IPS DF 19.7 (cell line): ENCODE results near the gene NTMT1.

Source experiments
- DNase-seq: peaks from one replicate; pipeline ENCODE4 v3.0.0-alpha.2; 2013; ENCODE audit warnings: low read depth, low spot score

The NTMT1 gene

GRCh38 chr9:129597355-129598088, 28.4 kb upstream of the NTMT1 start:
- DNase-seq, result no peak

- DNase-seq, result no peak
These were observed 27.8 kb upstream of the NTMT1 start for GRCh38 chr9:129598089-129598596.

GRCh38 chr9:129601082-129601674, 24.8 kb upstream of the NTMT1 start:
- DNase-seq, result no peak

- no peak for DNase-seq
These were observed 23.2 kb upstream of the NTMT1 start for GRCh38 chr9:129602598-129603415.

- no peak for DNase-seq
These were observed 21.8 kb upstream of the NTMT1 start for GRCh38 chr9:129604056-129604765.

GRCh38 chr9:129604766-129605163, 21.2 kb upstream of the NTMT1 start:
- no peak for DNase-seq

- DNase-seq, result no peak
These were observed 19.6 kb upstream of the NTMT1 start for GRCh38 chr9:129606161-129607026.

- DNase-seq, result no peak
These were observed 19.0 kb upstream of the NTMT1 start for GRCh38 chr9:129607027-129607387.

- DNase-seq, result no peak
These were observed 17.1 kb upstream of the NTMT1 start for GRCh38 chr9:129608561-129609481.

GRCh38 chr9:129609486-129610212, 16.3 kb upstream of the NTMT1 start:
- no peak for DNase-seq

- no peak for DNase-seq
These were observed 15.8 kb upstream of the NTMT1 start for GRCh38 chr9:129610213-129610472.

GRCh38 chr9:129610473-129611306, 15.3 kb upstream of the NTMT1 start:
- no peak for DNase-seq

GRCh38 chr9:129611307-129611800, 14.6 kb upstream of the NTMT1 start:
- no peak for DNase-seq

GRCh38 chr9:129612123-129612522, 13.8 kb upstream of the NTMT1 start:
- no peak for DNase-seq

- no peak for DNase-seq
These were observed 13.0 kb upstream of the NTMT1 start for GRCh38 chr9:129612815-129613519.

GRCh38 chr9:129613520-129614175, 12.3 kb upstream of the NTMT1 start:
- no peak for DNase-seq

GRCh38 chr9:129614932-129615331, 11.0 kb upstream of the NTMT1 start:
- DNase-seq, result no peak
